Measurements from ENCODE around the gene MACROD2.

The MACROD2 gene

DNA sequence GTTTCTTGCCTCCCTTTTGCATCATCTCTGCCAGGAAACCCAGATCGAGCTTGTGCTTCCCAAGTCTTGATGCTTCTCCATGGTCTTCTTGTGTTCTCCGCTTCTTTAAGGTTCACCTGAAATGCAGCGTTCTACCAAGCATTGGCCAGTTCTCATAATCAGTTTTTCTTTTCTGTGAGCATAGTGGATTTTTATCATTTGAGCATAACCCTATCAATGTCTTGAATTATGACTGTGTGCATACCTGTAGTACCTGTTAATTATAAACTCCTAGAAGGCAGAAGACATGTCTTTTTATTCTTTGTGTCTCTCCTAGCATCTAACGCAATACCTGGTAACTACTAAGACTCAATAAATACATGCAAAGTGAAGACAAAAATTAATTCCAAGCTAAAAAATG, 1146.5 kb downstream of the MACROD2 start:
- DNase-seq (ENCODE audit: extremely low read depth, low read depth): no peak
- TF ChIP-seq, protein P1, sequence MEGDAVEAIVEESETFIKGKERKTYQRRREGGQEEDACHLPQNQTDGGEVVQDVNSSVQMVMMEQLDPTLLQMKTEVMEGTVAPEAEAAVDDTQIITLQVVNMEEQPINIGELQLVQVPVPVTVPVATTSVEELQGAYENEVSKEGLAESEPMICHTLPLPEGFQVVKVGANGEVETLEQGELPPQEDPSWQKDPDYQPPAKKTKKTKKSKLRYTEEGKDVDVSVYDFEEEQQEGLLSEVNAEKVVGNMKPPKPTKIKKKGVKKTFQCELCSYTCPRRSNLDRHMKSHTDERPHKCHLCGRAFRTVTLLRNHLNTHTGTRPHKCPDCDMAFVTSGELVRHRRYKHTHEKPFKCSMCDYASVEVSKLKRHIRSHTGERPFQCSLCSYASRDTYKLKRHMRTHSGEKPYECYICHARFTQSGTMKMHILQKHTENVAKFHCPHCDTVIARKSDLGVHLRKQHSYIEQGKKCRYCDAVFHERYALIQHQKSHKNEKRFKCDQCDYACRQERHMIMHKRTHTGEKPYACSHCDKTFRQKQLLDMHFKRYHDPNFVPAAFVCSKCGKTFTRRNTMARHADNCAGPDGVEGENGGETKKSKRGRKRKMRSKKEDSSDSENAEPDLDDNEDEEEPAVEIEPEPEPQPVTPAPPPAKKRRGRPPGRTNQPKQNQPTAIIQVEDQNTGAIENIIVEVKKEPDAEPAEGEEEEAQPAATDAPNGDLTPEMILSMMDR (IDR thresholded peaks at IDR 0.05; ENCODE audit: low read depth, low read length, missing control alignments): no peak
- no peak overlapping the region for H3K4me3 ChIP-seq (replicated peaks; ENCODE audit: low read depth, low read length)

GRCh38 chr20:15143478-15143877, 1148.2 kb downstream of the MACROD2 start:
- no peak overlapping the region for H3K4me3 ChIP-seq (replicated peaks; ENCODE audit: low read depth, low read length)
- DNase-seq (ENCODE audit: extremely low read depth, low read depth): no peak
- TF ChIP-seq, protein P1 (IDR thresholded peaks at IDR 0.05; ENCODE audit: low read depth, low read length, missing control alignments): no peak

GRCh38 chr20:15144916-15145315, 1149.6 kb downstream of the MACROD2 start:
- H3K4me3 ChIP-seq (replicated peaks; ENCODE audit: low read depth, low read length): no peak overlapping the region
- TF ChIP-seq, protein P1 (IDR thresholded peaks at IDR 0.05; ENCODE audit: low read depth, low read length, missing control alignments): no peak
- no peak for DNase-seq (ENCODE audit: extremely low read depth, low read depth)

DNA sequence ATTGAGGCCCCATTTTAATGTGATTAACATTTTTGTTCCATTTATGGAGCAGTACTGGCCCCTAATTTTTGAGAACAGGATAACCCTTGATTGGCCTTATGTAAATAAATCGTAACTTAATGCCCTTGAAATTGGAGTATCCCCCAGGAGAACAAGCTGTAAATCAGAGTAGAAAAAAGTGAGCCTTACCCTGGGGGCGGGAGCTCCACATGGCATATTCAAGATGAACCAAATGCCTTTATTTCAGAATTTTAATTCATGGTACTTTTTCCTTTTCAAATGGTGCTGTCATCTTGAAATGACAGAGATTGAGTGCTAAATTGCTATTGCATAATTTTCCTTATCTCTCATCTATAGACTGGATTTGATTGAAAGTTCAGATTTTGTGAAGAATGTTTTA, 1151.6 kb downstream of the MACROD2 start:
- TF ChIP-seq, protein P1 (IDR thresholded peaks at IDR 0.05; ENCODE audit: low read depth, low read length, missing control alignments): no peak
- no peak overlapping the region for H3K4me3 ChIP-seq (replicated peaks; ENCODE audit: low read depth, low read length)
- no peak for DNase-seq (ENCODE audit: extremely low read depth, low read depth)

DNA sequence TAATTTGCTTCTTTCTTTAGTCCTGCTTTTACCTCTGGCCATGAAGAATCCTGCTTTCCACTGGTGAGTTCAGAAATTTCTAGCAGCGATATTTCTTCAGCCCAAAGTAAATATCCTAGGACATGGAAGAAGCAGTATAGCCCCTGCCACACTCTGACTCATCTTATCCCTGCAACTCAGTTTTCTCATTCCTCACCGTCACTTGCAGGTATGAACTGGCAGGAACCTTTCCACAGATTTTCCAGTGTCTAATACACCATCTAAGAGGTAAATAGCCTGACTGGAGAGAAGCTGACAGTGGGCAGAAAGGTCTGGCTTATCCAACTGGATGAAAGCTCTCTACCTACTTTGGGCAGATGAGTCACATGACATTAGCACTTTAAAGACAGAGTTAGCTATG, 1158.8 kb downstream of the MACROD2 start:
- no peak for DNase-seq (ENCODE audit: extremely low read depth, low read depth)
- TF ChIP-seq, protein P1 (IDR thresholded peaks at IDR 0.05; ENCODE audit: low read depth, low read length, missing control alignments): no peak
- H3K4me3 ChIP-seq (replicated peaks; ENCODE audit: low read depth, low read length): no peak overlapping the region

GRCh38 chr20:15155848-15156401, 1160.6 kb downstream of the MACROD2 start:
- TF ChIP-seq, protein P1 (IDR thresholded peaks at IDR 0.05; ENCODE audit: low read depth, low read length, missing control alignments): no peak
- no peak for DNase-seq (ENCODE audit: extremely low read depth, low read depth)
- no peak overlapping the region for H3K4me3 ChIP-seq (replicated peaks; ENCODE audit: low read depth, low read length)

DNA sequence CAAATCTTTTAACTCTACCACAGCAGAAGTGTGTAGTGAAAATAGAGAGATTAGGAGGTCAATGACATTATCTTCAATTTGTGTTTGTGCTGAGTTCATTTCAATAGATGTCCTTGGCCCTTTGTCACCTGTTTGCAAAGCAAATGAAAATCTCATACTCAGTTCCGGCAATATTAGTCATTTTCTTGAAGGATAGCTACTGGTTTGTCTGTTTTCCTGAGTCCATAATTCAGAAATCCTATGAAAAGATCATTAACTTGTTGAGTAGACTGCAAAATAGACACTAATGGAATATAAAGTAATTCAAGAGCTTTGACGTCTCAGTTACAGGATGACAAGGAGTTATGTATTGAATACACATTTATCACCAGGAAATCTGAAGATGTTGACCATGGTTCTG, 1163.2 kb downstream of the MACROD2 start:
- DNase-seq (ENCODE audit: extremely low read depth, low read depth): no peak
- no peak overlapping the region for H3K4me3 ChIP-seq (replicated peaks; ENCODE audit: low read depth, low read length)
- TF ChIP-seq, protein P1 (IDR thresholded peaks at IDR 0.05; ENCODE audit: low read depth, low read length, missing control alignments): no peak

Measured in HFF-Myc (cell line).